Fibroblast of villous mesenchyme (primary cell): ENCODE data around the gene PXMP2. TPM values are rescaled to one million over a fixed set of nuclear protein-coding genes. Genes with fewer than 3 reads are reported as not detected.

Source experiments
- DNase-seq: peaks from one replicate; pipeline ENCODE4 v3.0.0-alpha.2; 2010; ENCODE audit warnings: low read depth
- H3K4me3 ChIP-seq: 2 replicates; pipeline ENCODE4 v1.5.1; 2011; ENCODE audit warnings: low read depth, mild to moderate bottlenecking, low read length
- total RNA-seq: library from RNA; depleted of rRNA; stranded (reverse); fragments of >200 nt; gene quantifications from 2 replicates; pipeline ENCODE4 v1.2.3, GENCODE V29; 2012
- TF ChIP-seq, protein P1 (sequence below): IDR thresholded peaks from 2 replicates; pipeline ENCODE4 v1.5.1; 2012; ENCODE audit warnings: low read depth, mild to moderate bottlenecking, low read length; ENCODE audit not compliant: insufficient read depth

Gene PXMP2
- total RNA-seq, 1 donor = 10.8 TPM

DNA sequence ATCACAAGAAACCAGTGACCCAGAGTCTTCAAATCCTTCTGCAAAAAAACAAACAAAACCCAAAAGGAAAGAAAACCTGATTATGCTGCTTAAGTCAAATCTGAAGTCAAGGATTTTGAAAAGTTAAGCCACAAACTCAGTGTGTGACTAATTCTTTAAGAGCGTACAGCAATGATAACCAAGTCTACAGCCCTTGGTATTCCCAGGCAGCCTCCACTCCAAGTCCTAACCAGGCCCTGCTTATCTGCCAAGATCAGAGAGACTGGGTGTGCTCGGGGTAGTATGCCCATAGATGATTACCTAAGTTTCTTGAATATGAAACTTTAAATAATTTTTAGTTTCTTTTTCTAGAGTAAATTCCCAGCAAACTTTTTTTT is 36.4 kb downstream of the PXMP2 start:
- peak; percentile 57 for DNase-seq
- H3K4me3 ChIP-seq = no peak overlapping the region
- TF ChIP-seq, protein P1, sequence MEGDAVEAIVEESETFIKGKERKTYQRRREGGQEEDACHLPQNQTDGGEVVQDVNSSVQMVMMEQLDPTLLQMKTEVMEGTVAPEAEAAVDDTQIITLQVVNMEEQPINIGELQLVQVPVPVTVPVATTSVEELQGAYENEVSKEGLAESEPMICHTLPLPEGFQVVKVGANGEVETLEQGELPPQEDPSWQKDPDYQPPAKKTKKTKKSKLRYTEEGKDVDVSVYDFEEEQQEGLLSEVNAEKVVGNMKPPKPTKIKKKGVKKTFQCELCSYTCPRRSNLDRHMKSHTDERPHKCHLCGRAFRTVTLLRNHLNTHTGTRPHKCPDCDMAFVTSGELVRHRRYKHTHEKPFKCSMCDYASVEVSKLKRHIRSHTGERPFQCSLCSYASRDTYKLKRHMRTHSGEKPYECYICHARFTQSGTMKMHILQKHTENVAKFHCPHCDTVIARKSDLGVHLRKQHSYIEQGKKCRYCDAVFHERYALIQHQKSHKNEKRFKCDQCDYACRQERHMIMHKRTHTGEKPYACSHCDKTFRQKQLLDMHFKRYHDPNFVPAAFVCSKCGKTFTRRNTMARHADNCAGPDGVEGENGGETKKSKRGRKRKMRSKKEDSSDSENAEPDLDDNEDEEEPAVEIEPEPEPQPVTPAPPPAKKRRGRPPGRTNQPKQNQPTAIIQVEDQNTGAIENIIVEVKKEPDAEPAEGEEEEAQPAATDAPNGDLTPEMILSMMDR = no peak

DNA sequence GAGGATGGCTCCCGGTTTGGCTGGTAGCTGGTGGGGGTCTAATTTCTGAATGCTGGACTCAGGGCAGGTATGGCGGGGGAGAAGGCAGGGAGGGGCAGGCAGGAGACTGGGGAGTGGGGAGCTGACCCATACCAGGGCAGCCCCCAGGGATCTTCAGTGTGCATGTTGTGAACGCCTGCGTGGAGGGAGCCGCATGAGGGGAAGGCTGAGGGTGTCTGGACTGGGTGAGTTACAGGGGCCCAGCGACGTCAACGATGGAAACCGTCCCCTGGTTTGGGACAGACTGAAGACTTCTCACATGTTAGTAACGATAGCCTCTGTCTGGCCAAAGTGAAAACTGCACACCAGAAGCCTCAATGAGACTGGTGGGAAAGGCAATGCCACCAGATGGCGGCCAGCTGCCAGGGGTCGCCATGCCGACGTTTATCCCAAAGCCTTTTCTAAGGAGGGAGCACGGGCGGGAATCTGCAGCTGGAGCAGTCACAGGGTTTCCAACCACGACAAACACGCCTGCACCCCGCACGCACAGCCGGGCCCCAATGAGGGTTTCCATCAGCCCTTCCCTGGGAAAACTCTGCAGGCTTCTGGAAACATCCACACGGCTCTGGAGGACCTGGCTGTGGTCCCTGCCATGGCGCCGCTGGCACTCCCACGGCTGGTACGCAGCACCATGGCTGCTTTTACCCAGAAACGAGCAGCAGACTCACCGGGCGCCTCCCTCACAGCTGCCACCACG is 37.3 kb downstream of the PXMP2 start:
- DNase-seq = peak; percentile 31
- H3K4me3 ChIP-seq = no peak overlapping the region
- TF ChIP-seq, protein P1 = no peak

DNA sequence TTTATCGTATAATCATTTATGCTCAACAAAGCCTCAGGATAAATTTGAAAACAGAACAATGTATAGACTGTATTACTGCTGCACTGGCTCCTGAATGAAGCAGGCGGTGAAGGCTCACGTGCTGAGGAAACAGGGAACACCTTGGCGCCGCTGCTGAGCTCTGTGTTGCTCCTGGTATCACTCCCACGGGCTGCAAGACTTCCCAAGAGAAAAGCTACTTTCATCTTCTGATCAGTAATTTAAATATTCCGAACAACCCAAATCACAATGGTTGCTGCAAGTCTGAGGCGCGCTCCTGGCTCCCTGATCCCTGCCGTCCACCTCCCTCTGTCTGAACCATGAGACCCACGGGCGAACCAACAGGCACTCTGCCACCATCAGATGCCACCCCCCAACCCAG is 39.0 kb downstream of the PXMP2 start:
- no peak overlapping the region for H3K4me3 ChIP-seq
- DNase-seq = no peak
- TF ChIP-seq, protein P1 = no peak

DNA sequence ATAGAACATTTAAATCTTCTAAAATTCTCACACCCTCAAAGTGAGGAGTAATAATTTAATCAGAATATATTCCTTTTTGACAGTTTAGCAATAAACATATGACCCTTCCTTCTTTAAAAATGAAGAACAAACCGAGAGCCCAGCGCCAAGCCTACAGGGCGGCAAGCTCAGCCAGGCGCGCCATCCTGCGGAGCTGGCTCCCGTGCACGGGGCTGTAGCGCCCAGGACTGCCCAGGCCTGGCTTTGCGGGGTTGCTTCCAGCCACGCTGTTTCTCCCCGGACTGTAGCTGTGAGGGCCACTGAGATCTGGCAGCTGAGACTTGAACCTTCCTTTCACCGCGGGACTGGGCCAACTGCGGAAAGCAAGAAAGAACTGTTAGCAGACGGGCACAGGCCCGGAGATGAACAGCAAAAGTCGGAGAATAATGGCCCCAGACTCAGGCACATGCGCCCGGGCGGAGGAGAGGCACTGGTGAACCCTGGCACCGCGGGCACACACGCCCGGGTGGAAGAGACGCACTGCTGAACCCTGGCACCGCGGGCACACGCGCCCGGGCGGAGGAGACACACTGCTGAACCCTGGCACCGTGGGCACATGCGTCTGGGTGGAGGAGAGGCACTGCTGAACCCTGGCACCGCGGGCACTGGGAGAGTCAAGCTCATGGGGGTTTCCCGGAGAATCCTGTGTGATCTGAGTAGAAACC is 39.9 kb downstream of the PXMP2 start:
- no peak overlapping the region for H3K4me3 ChIP-seq
- no peak for DNase-seq
- TF ChIP-seq, protein P1 = no peak

DNA sequence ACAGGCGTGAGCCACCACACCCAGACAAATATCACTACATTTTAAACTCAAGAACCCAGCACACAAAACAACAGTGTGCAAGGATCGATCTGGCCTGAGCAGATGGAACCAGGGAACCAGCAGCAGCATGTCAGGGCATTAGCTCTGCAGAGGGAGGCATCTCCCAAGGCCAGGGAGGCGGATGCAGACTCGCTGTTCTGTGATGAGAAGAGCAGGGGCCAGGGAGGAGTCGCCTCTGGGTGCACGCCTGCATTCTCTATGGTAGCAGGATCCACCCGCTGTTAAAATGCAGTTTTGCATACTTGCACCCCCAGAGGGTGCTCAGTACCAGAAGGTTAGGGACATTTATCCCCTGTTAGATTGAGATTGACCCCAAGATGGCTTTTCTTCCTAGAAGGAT is 41.1 kb downstream of the PXMP2 start:
- TF ChIP-seq, protein P1 = no peak
- no peak for DNase-seq

DNA sequence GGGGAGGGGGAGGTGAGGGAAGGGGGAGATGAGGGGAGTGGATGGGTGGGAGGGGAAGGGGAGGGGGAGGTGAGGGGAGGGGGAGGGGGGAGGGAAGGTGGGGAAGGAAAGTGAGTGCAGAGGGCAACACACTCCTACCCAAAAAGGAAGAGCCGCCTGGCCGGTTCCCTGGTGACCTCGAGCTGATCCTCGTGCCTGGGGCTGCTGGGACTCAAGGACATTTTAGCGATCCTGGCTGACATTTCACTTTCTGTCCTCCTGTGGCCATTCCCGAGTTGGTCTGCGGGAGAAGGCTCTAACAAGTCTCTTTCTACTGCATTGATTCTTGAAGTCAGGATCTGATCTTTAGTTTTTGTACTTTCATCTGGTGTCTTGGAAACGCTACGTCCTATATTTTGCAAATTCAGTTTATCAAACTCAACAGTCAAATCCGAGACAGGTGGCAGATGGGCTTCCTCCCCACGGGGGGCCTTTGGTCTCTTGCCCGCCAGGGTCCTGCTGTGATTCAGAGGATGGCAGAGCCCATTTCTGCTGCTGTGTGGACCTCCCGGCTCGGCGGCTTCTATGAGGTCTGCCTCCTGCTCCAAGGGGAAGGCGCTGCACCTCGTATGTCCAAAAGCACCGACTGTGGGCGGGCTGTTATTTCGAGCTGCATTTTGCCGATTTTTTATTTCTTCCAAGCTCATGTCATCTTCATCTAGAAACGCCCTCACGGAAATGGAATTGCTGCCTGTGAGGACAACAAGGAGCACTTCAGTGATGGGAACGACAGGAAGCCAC is 42.3 kb downstream of the PXMP2 start:
- no peak for DNase-seq
- TF ChIP-seq, protein P1 = no peak
- H3K4me3 ChIP-seq = no peak overlapping the region

More for the DNA sequence above, 41.1 kb downstream of the PXMP2 start:
- H3K4me3 ChIP-seq = no peak overlapping the region
